Thyroid gland (tissue), 4 donors: ENCODE results near the gene IGFN1. TPM values are rescaled to one million over a fixed set of nuclear protein-coding genes. Genes with fewer than 3 reads are reported as not detected.

ENCODE experiments used
- DNase-seq, 2 donors: peaks; one replicate each; pipeline ENCODE4 v3.0.0-alpha.2; 2019
- H3K27ac ChIP-seq, 3 donors: fragments of 200-600 bp; sonication (generic); 1 replicate in 2 of 3; 2 replicates in 1 of 3; pipeline ENCODE4 v1.5.1; 2016 to 2019; ENCODE audit warnings: mild to moderate bottlenecking in 1 of 3, moderate library complexity in 1 of 3
- H3K27me3 ChIP-seq: fragments of 200-600 bp; sonication (generic); one replicate; pipeline ENCODE4 v1.5.1; 2019
- H3K36me3 ChIP-seq, 2 donors: fragments of 200-600 bp; sonication (generic); one replicate each; pipeline ENCODE4 v1.5.1; 2016 to 2019
- H3K4me1 ChIP-seq, 2 donors: fragments of 200-600 bp; sonication (generic); one replicate each; pipeline ENCODE4 v1.5.1; 2017 to 2019
- H3K4me3 ChIP-seq, 3 donors: fragments of 200-600 bp; sonication (generic); replicated peaks in 1 of 3; 1 replicate in 2 of 3; 2 replicates in 1 of 3; pipeline ENCODE4 v1.5.1; 2016; ENCODE audit warnings: mild to moderate bottlenecking in 1 of 3
- H3K9me3 ChIP-seq: fragments of 200-600 bp; sonication (generic); one replicate; pipeline ENCODE4 v1.5.1; 2017
- CTCF ChIP-seq, 6 experiments: fragments of 200-600 bp in 3 of 6; fragments of 450-650 bp in 3 of 6; sonication (generic) in 3 of 6; IDR thresholded peaks; one replicate each; pipeline ENCODE4 v1.5.1; 2016 to 2019; ENCODE audit warnings: antibody characterized with exemption in 6 of 6, mild to moderate bottlenecking in 2 of 6, inconsistent platforms in 1 of 6, moderate library complexity in 1 of 6
- POLR2A ChIP-seq, 2 donors: fragments of 450-650 bp; IDR thresholded peaks; one replicate each; pipeline ENCODE4 v1.6.1; 2017; ENCODE audit warnings: antibody characterized with exemption in 2 of 2, mild to moderate bottlenecking in 2 of 2, moderate library complexity in 1 of 2
- WGBS, 2 donors: methylation state at CpG; one replicate each; pipeline ENCODE4 v1.1.5; 2017; 5-methylcytosine and 5-hydroxymethylcytosine counted together
- intact Hi-C: fragments of 100-400 bp; cut with DNase I; formaldehyde crosslinking; loops from one replicate; pipeline ENCODE4 v1.15.1; 2023
- total RNA-seq, 4 donors: library from RNA; depleted of rRNA; stranded (reverse); fragments of >200 nt; gene quantifications; one replicate each; pipeline ENCODE4 v1.2.3, GENCODE V29; 2016

Gene IGFN1
- total RNA-seq, 4 donors from 2014 or later: 16.2 to 78.6 (median 33.0) TPM

- TF ChIP-seq CTCF (IDR thresholded peaks at IDR 0.05) (no peak), POLR2A (IDR thresholded peaks at IDR 0.05) (no peak)
- H3K27ac ChIP-seq: no peak overlapping the region
- no peaks in the 10 kb centered on the region for H3K36me3 ChIP-seq
- DNase-seq: no peak
- WGBS, 2 donors: 92 to 95% methylated on average over 8 to 13 of the region's 13 CpGs
- H3K27me3 ChIP-seq: no peaks in the 10 kb centered on the region
- H3K4me3 ChIP-seq: no peak overlapping the region
- no peaks in the 10 kb centered on the region for H3K9me3 ChIP-seq
- intact Hi-C loops: no loop called here
- H3K4me1 ChIP-seq: no peaks in the 10 kb centered on the region
Observed at GRCh38 chr1:201205036-201205435, 14.4 kb downstream of the IGFN1 start.

DNA sequence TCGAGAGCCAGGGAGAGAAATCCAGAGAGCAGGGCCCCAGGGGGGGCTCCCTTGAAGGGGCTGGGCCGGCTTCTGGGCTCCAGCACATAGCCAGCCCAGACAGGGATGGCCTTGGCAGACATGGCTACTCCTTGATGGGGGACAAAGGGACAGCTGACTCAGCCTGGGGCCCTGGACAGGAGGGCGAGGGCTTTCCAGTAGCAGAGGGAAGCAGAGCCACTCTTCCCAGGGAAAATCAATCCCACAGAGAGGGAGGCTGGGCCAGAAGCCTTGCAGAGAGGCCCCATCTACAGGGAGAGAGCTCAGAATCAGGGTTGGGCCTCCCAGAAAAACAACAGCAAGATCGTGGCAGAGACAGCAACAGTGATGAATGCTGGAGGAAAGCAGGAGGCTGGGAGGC, 15.6 kb downstream of the IGFN1 start:
- TF ChIP-seq CTCF (IDR thresholded peaks at IDR 0.05) (no peak), POLR2A (IDR thresholded peaks at IDR 0.05) (no peak)
- Histone ChIP-seq H3K36me3 (no peaks in the 10 kb centered on the region), H3K27ac (no peak overlapping the region), H3K9me3 (no peaks in the 10 kb centered on the region), H3K27me3 (no peaks in the 10 kb centered on the region), H3K4me1 (no peaks in the 10 kb centered on the region), H3K4me3 (no peak overlapping the region)
- intact Hi-C loops: no loop called here
- WGBS, 2 donors: 53 to 57% methylated on average over 4 of the region's 4 CpGs
- DNase-seq: no peak

GRCh38 chr1:201207046-201207445, 16.4 kb downstream of the IGFN1 start:
- no peak overlapping the region for H3K27ac ChIP-seq
- H3K4me1 ChIP-seq: no peaks in the 10 kb centered on the region
- H3K4me3 ChIP-seq: no peak overlapping the region
- intact Hi-C loops: no loop called here
- no peaks in the 10 kb centered on the region for H3K9me3 ChIP-seq
- no peaks in the 10 kb centered on the region for H3K36me3 ChIP-seq
- H3K27me3 ChIP-seq: no peaks in the 10 kb centered on the region
- TF ChIP-seq POLR2A (IDR thresholded peaks at IDR 0.05): no peak
- no peak for TF ChIP-seq CTCF (IDR thresholded peaks at IDR 0.05)
- WGBS, 2 donors: 84 to 89% methylated on average over 3 of the region's 3 CpGs
- DNase-seq: no peak

DNA sequence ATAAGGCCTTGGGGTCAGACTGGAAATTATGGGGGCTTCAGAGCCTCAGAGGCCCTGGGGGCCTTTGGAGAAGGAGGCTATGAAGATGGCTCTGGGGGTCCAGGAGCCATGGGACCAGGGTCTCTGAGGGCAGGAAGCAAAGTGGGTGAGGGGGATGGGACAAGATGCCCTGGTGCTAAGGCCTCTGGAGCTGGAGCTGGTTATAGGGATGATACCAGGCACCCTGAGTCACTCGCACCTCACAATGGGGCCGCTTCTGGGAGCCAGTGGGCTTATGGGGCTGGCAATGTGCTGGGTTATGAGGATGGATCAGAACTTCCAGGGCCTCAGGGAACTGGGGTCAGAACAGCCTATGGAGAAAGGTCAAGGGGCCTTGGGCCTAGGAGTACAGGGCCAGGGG, 17.6 kb downstream of the IGFN1 start:
- Histone ChIP-seq H3K27ac (no peak overlapping the region), H3K9me3 (no peaks in the 10 kb centered on the region), H3K4me3 (no peak overlapping the region), H3K36me3 (no peaks in the 10 kb centered on the region), H3K27me3 (no peaks in the 10 kb centered on the region), H3K4me1 (no peaks in the 10 kb centered on the region)
- intact Hi-C loops: no loop called here
- TF ChIP-seq CTCF (IDR thresholded peaks at IDR 0.05): no peak
- TF ChIP-seq POLR2A (IDR thresholded peaks at IDR 0.05): no peak
- no peak for DNase-seq
- WGBS, 2 donors: 95 to 100% methylated on average over 2 of the region's 2 CpGs

- Histone ChIP-seq H3K9me3 (no peaks in the 10 kb centered on the region), H3K27me3 (no peaks in the 10 kb centered on the region), H3K4me1 (no peaks in the 10 kb centered on the region), H3K36me3 (no peaks in the 10 kb centered on the region), H3K4me3 (no peak overlapping the region), H3K27ac (no peak overlapping the region)
- DNase-seq: no peak
- intact Hi-C loops: loop anchor here (10.0 kb wide), 1 partner anchor 237 kb away; no protein-coding TSS in a partner anchor
- no peak for TF ChIP-seq CTCF (IDR thresholded peaks at IDR 0.05)
- no peak for TF ChIP-seq POLR2A (IDR thresholded peaks at IDR 0.05)
- WGBS, 2 donors: 92 to 95% methylated on average over 5 of the region's 5 CpGs
Observed at GRCh38 chr1:201212056-201212455, 21.4 kb downstream of the IGFN1 start.
